Measurements from ENCODE around the gene RERG. TPM values are rescaled to one million over a fixed set of nuclear protein-coding genes. Genes with fewer than 3 reads are reported as not detected.
"Not testable (repeated sequence)": the region's sequence is repeated elsewhere in the genome, so short reads cannot be mapped to it uniquely, and the experiment has no call there.

RERG gene
- total RNA-seq, 6 experiments from 2014 or later: 0.68 to 2.1 (median 1.0) TPM

DNA sequence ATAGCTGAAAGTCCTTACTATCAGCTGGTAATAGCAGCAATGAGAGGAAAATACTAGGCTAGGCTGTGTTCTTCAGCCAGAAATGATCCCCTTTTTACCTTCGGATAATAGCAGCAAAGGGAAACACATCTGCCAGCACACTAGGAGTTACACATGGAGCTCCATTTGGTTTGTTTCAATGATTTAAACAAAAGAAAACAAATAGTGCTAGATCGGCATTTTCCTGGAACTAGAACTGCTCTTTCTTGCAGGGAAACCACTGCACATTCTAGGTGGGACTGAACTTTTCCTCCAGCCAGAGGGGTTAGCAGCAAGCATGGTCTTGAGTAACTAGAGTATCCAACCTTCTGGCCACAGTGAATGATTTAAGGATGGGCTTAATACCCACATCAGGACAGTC, 130.8 kb downstream of the RERG start:
- Histone ChIP-seq H3K36me3 (no peaks in the 10 kb centered on the region), H3K9me3 (no peaks in the 10 kb centered on the region), H3K27ac (no peak overlapping the region), H3K4me3 (no peak overlapping the region), H3K4me1 (no peaks in the 10 kb centered on the region), H3K27me3 (no peaks in the 10 kb centered on the region)
- TF ChIP-seq, protein P1, sequence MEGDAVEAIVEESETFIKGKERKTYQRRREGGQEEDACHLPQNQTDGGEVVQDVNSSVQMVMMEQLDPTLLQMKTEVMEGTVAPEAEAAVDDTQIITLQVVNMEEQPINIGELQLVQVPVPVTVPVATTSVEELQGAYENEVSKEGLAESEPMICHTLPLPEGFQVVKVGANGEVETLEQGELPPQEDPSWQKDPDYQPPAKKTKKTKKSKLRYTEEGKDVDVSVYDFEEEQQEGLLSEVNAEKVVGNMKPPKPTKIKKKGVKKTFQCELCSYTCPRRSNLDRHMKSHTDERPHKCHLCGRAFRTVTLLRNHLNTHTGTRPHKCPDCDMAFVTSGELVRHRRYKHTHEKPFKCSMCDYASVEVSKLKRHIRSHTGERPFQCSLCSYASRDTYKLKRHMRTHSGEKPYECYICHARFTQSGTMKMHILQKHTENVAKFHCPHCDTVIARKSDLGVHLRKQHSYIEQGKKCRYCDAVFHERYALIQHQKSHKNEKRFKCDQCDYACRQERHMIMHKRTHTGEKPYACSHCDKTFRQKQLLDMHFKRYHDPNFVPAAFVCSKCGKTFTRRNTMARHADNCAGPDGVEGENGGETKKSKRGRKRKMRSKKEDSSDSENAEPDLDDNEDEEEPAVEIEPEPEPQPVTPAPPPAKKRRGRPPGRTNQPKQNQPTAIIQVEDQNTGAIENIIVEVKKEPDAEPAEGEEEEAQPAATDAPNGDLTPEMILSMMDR (IDR thresholded peaks at IDR 0.05): no peak
- no peak for TF ChIP-seq POLR2A (IDR thresholded peaks at IDR 0.05)
- WGBS (ENCODE audit: insufficient coverage, low coverage, low lambda C conversion rate, missing lambda C conversion rate): 30% methylated on average over 2 of the region's 2 CpGs
- no peak for ATAC-seq
- intact Hi-C loops (cut with DNase I): no loop called here
- no peak for DNase-seq

DNA sequence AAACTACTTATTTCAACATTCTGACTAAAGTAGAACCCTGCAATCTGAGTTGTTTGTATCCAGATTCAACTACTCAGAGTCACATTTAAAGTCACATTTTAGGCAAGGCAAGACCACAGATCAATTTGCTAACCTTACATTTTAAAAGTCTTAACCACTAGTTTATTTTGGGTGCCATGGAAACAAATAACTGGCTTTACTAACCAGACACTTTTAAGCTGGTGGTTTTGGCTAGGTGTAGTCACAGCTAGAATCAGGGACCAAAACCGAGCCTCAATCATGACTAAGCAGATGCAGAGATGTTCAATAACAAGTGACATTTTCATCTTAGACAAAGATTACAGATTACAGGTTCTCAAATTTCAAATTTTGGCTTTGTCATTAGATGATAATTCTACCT, 133.1 kb downstream of the RERG start:
- H3K27me3 ChIP-seq: no peaks in the 10 kb centered on the region
- no peak overlapping the region for H3K4me3 ChIP-seq
- no peak for ATAC-seq
- no peaks in the 10 kb centered on the region for H3K4me1 ChIP-seq
- TF ChIP-seq, protein P1 (IDR thresholded peaks at IDR 0.05): no peak
- no peak for TF ChIP-seq POLR2A (IDR thresholded peaks at IDR 0.05)
- DNase-seq: no peak
- no peak overlapping the region for H3K27ac ChIP-seq
- WGBS (ENCODE audit: insufficient coverage, low coverage, low lambda C conversion rate, missing lambda C conversion rate): 38% methylated on average over 1 of the region's 1 CpG
- no peaks in the 10 kb centered on the region for H3K9me3 ChIP-seq
- intact Hi-C loops (cut with DNase I): no loop called here
- H3K36me3 ChIP-seq: no peaks in the 10 kb centered on the region

DNA sequence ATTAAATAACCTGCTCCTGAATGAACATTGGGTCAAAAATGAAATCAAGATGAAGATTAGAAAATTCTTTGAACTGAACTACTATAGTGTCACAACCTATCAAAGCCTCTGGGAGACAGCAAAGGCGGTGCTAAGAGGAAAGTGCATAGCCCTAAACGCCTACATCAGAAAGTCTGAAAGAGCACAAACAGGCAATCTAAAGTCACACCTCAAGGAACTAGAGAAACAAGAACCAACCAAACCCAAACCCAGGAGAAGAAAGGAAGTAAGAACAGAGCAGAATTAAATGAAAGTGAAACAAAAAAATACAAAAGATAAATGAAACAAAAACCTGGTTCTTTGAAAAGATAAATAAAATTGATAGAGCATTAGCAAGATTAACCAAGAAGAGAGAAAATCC, 143.5 kb downstream of the RERG start:
- DNase-seq; H3K9me3 ChIP-seq; intact Hi-C loops (cut with DNase I); H3K36me3 ChIP-seq; ATAC-seq; H3K27ac ChIP-seq; H3K4me1 ChIP-seq; H3K4me3 ChIP-seq; H3K27me3 ChIP-seq: not testable (repeated sequence)
- 43% methylated on average over 1 of the region's 2 CpGs for WGBS (ENCODE audit: insufficient coverage, low coverage, low lambda C conversion rate, missing lambda C conversion rate)

DNA sequence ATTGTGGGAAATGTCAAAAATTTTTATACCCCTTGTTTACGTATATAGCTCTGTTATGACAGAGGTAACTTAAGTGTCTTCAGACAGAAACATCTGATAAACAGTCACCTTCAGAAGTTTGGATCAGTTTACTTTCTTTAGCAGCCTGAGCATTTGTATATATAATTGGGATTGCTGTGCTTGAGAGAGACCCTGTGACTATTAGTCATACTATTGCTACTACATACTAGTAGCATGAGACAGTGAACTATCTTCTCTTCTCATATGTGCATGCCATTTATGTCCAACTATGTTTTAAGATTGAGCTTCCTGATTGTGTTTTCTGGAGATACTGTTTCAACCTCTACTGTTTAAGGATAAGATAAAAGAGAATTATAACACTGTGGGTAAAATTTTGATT, 146.9 kb downstream of the RERG start:
- DNase-seq (no peak), ATAC-seq (no peak)
- H3K27me3 ChIP-seq: no peaks in the 10 kb centered on the region
- no peaks in the 10 kb centered on the region for H3K36me3 ChIP-seq
- no peak for TF ChIP-seq POLR2A (IDR thresholded peaks at IDR 0.05)
- TF ChIP-seq, protein P1 (IDR thresholded peaks at IDR 0.05): no peak
- H3K4me3 ChIP-seq: no peak overlapping the region
- no peaks in the 10 kb centered on the region for H3K4me1 ChIP-seq
- no peak overlapping the region for H3K27ac ChIP-seq
- intact Hi-C loops (cut with DNase I): no loop called here
- WGBS (ENCODE audit: insufficient coverage, low coverage, low lambda C conversion rate, missing lambda C conversion rate): 64% methylated on average over 1 of the region's 1 CpG
- no peaks in the 10 kb centered on the region for H3K9me3 ChIP-seq

DNA sequence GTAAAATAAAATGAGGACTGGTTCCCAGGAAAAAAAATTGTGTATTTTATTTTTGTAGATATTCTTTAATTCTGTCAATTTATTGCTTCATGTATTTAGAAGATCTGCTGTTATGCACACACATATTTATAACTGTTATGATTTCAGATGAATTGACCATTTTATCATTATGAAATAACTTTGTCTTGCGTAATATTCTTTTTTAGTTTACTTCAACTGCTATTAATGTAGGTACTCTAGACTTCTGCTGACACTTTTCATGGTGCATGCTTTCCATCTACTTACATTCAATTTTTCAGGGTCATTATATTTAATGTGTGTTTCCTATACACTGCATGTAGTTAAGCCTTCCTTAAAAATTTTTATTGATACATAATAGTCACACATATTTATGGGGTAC, 162.1 kb downstream of the RERG start:
- no peaks in the 10 kb centered on the region for H3K9me3 ChIP-seq
- 75% methylated on average over 1 of the region's 1 CpG for WGBS (ENCODE audit: insufficient coverage, low coverage, low lambda C conversion rate, missing lambda C conversion rate)
- intact Hi-C loops (cut with DNase I): no loop called here
- H3K27me3 ChIP-seq: no peaks in the 10 kb centered on the region
- no peaks in the 10 kb centered on the region for H3K4me1 ChIP-seq
- no peak for TF ChIP-seq POLR2A (IDR thresholded peaks at IDR 0.05)
- TF ChIP-seq, protein P1 (IDR thresholded peaks at IDR 0.05): no peak
- H3K36me3 ChIP-seq: no peaks in the 10 kb centered on the region
- H3K27ac ChIP-seq: no peak overlapping the region
- no peak overlapping the region for H3K4me3 ChIP-seq
- DNase-seq: no peak
- ATAC-seq: no peak

Other genes with a start within 250 kb of the RERG start
- not detected for gene PDE6H, start 248.4 kb downstream of the RERG start, total RNA-seq
- 1 to 10 TPM in 3 of 6 experiments, under 1 TPM in 3; 0.43 to 2.7 (median 1.1) TPM for gene PTPRO, start 101.1 kb upstream of the RERG start, total RNA-seq

All from right lobe of liver (tissue), 6 donors.